ENCODE results near the gene FAM186B. TPM values are rescaled to one million over a fixed set of nuclear protein-coding genes. Genes with fewer than 3 reads are reported as not detected.

The FAM186B gene
- total RNA-seq, 1 experiment from 2014 or later, result 0.46 TPM

GRCh38 chr12:49588281-49588680 lies 17.2 kb downstream of the FAM186B start:
- Histone ChIP-seq H2BK15ac (ENCODE audit: low read depth, low read length) (no peak overlapping the region), H3K4ac (ENCODE audit: low read depth, low read length) (no peak overlapping the region), H3K27me3 (ENCODE audit: insufficient read depth, low read length) (no peaks in the 10 kb centered on the region), H4K5ac (ENCODE audit: insufficient read length, low read depth, low read length) (no peak overlapping the region), H3K27ac (ENCODE audit: insufficient read length, low read depth, low read length) (no peak overlapping the region), H3K79me2 (ENCODE audit: insufficient read depth, low read length) (no peaks in the 10 kb centered on the region), H2BK20ac (ENCODE audit: low read depth, low read length, poor library complexity, severe bottlenecking) (no peak overlapping the region), H4K8ac (replicated peaks; ENCODE audit: insufficient read length, low read depth, low read length) (no peak overlapping the region), H3K9me3 (ENCODE audit: control insufficient read depth, low read depth, low read length) (no peaks in the 10 kb centered on the region), H2BK12ac (ENCODE audit: insufficient read length, low read depth, low read length) (no peak overlapping the region), H3K18ac (ENCODE audit: insufficient read length, low read depth, low read length) (no peak overlapping the region), H4K91ac (ENCODE audit: insufficient read length, low read depth, low read length) (no peak overlapping the region), H4K20me1 (ENCODE audit: control insufficient read depth, insufficient read depth, insufficient read length) (no peaks in the 10 kb centered on the region), H3K79me1 (ENCODE audit: insufficient read depth, low read depth, low read length, poor library complexity, severe bottlenecking) (no peaks in the 10 kb centered on the region), H3K14ac (ENCODE audit: insufficient read depth, low read length) (no peak overlapping the region), H3K4me2 (ENCODE audit: insufficient read depth, insufficient read length, low read length) (no peak overlapping the region), H2BK5ac (ENCODE audit: insufficient read length, low read length) (no peak overlapping the region), H3K9ac (ENCODE audit: extremely low read depth, insufficient read length, low read length) (no peak overlapping the region), H2AFZ (ENCODE audit: low read length) (no peak overlapping the region), H3T11ph (ENCODE audit: low read length) (no peak overlapping the region), H3K4me1 (ENCODE audit: insufficient read depth, low read length) (no peaks in the 10 kb centered on the region), H2BK120ac (ENCODE audit: low read depth, low read length, poor library complexity, severe bottlenecking) (no peak overlapping the region), H3K23ac (ENCODE audit: insufficient read length, low read depth, low read length) (no peak overlapping the region), H3K23me2 (ENCODE audit: insufficient read length, low read depth, low read length, poor library complexity, severe bottlenecking) (no peaks in the 10 kb centered on the region), H3K56ac (ENCODE audit: insufficient read length, low read depth, low read length) (no peak overlapping the region), H2AK5ac (ENCODE audit: insufficient read length, low read length) (no peak overlapping the region)
- peak; percentile 24 for DNase-seq
- Mint-ChIP-seq H3K36me3 (ENCODE audit: insufficient read depth in 1 of 3, low read depth in 3 of 3) (peaks cover 6 to 15% (median 9%) of the 10 kb centered on the region in 3 experiments; a peak in 4 of 7 replicates), H3K4me1 (peaks cover 3 to 4% of the 10 kb centered on the region in 2 experiments; a peak in 2 of 4 replicates), H3K27me3 (ENCODE audit: low read depth) (no peaks in the 10 kb centered on the region), H3K9me3 (no peaks in the 10 kb centered on the region), H3K27ac (peak overlapping the region in 1 of 3 experiments; percentile 68; a peak in 1 of 7 replicates), H3K4me3 (no peak overlapping the region)
- no CpG with 5 or more reads among the region's 7 CpGs for WGBS (ENCODE audit: extremely low coverage, insufficient read length, low lambda C conversion rate)
- no peak for TF ChIP-seq CTCF (conservative IDR thresholded peaks at IDR 0.05)
